K562 (cell line): Measurements from ENCODE around the gene ZNF487. TPM values are rescaled to one million over a fixed set of nuclear protein-coding genes. Genes with fewer than 3 reads are reported as not detected.

Experiments
- ESRRB ChIP-seq: fragments of 250-450 bp; sonication (Bioruptor Pico); IDR thresholded peaks from 2 replicates; pipeline ENCODE4 v1.5.0; 2020; ENCODE audit warnings: mild to moderate bottlenecking, moderate library complexity, borderline replicate concordance
- GTF3C2 ChIP-seq: IDR thresholded peaks from 3 replicates; pipeline ENCODE4 v1.6.1; 2011; ENCODE audit warnings: borderline replicate concordance, mild to moderate bottlenecking, moderate library complexity; ENCODE audit not compliant: insufficient read length; ENCODE audit errors: extremely low read depth
- ID3 ChIP-seq, 2 experiments: fragments of 250-450 bp in 1 of 2; fragments of 450-650 bp in 1 of 2; sonication (Bioruptor Pico) in 1 of 2; IDR thresholded peaks; 2 replicates each; pipeline versions ENCODE4 v1.6.1 to v1.8.0; 2016 to 2021; ENCODE audit warnings: mild to moderate bottlenecking in 2 of 2, moderate library complexity in 2 of 2, missing compliant biosample characterization in 1 of 2, missing genetic modification characterization in 1 of 2
- NCOA1 ChIP-seq: fragments of 450-650 bp; IDR thresholded peaks from 2 replicates; pipeline ENCODE4 v1.6.1; 2016; ENCODE audit warnings: low read depth
- POLR2H ChIP-seq: IDR thresholded peaks from 2 replicates; pipeline ENCODE4 v1.6.1; 2016; ENCODE audit warnings: missing genetic modification characterization, low read depth, mild to moderate bottlenecking, control low read depth, missing compliant biosample characterization, moderate library complexity
- RBM39 ChIP-seq: fragments of 200-400 bp; formaldehyde crosslinking; optimal IDR thresholded peaks from 2 replicates; pipeline ENCODE3; 2018; ENCODE audit warnings: low read depth, low read length
- SIRT6 ChIP-seq: IDR thresholded peaks from one replicate; pipeline ENCODE4 v1.6.1; 2012; ENCODE audit warnings: low read depth, mild to moderate bottlenecking, control low read depth, inconsistent platforms, low read length, moderate library complexity
- SMARCA4 ChIP-seq: fragments of 450-650 bp; IDR thresholded peaks from 2 replicates; pipeline ENCODE4 v1.6.1; 2016
- ZFP91 ChIP-seq: sonication (generic); formaldehyde crosslinking; IDR thresholded peaks from 2 replicates; pipeline ENCODE4 v1.8.0; 2022; ENCODE audit warnings: mild to moderate bottlenecking, missing genetic modification reagents
- ZNF146 ChIP-seq: IDR thresholded peaks from one replicate; pipeline ENCODE4 v1.6.1; 2018; ENCODE audit warnings: missing compliant biosample characterization; ENCODE audit not compliant: unreplicated experiment
- ZNF318 ChIP-seq, 2 experiments: fragments of 450-650 bp; IDR thresholded peaks; 2 replicates each; pipeline ENCODE4 v1.6.1; 2016; ENCODE audit warnings: mild to moderate bottlenecking in 2 of 2, borderline replicate concordance in 1 of 2, low read depth in 1 of 2, moderate library complexity in 1 of 2
- ZZZ3 ChIP-seq: fragments of 450-650 bp; IDR thresholded peaks from 2 replicates; pipeline ENCODE4 v1.6.1; 2016; ENCODE audit warnings: antibody characterized with exemption, mild to moderate bottlenecking, moderate library complexity
- polyA plus RNA-seq, 8 experiments: library from polyadenylated mRNA; depleted of rRNA in 4 of 8; stranded (reverse) in 5 of 8; unstranded in 3 of 8; fragments of >200 nt; fragmentation: Nextera tagmentation in 2 of 8; fragmentation: Illumina TruSeq in 1 of 8; extraction: Ambion mirVana in 2 of 8; extraction: Trizol in 1 of 8; gene quantifications; 2 replicates each; pipeline versions ENCODE4 v1.2.1 to v1.2.3, GENCODE V29; 2011 to 2014; ENCODE audit warnings: inconsistent platforms in 1 of 8, missing spikeins in 1 of 8
- total RNA-seq, 7 experiments: library from RNA; depleted of rRNA in 6 of 7; stranded (reverse); fragments of >200 nt in 6 of 7; fragmentation: Illumina TruSeq in 2 of 7; extraction: Trizol in 2 of 7; gene quantifications; 2 replicates each; pipeline versions ENCODE4 v1.2.1 to v1.2.3, GENCODE V29; 2011 to 2021; ENCODE audit warnings: low replicate concordance in 1 of 7

ZNF487 gene
- total and polyA plus RNA-seq, 9 of the 15 experiments (the other 6 are each of a cell fraction or from before 2014, with no cell fraction given) = 1.9 to 6.5 (median 4.2) TPM

- TF ChIP-seq ZNF318 (IDR thresholded peaks at IDR 0.05; ENCODE audit: borderline replicate concordance in 1 of 2, low read depth in 1 of 2) (peak in 1 of 2 experiments; percentile 85; a peak in 2 of 4 replicates), ESRRB (CRISPR knock-in tag) (no peak), ZZZ3 (no peak), SIRT6 (no peak), ZFP91 (CRISPR knock-in tag) (no peak), SMARCA4 (peak; percentile 100), NCOA1 (peak; percentile 99), GTF3C2 (no peak), RBM39 (no peak), ZNF146 (CRISPR knock-in tag) (no peak), ID3 (CRISPR knock-in tag; IDR thresholded peaks at IDR 0.05) (peak; percentile 61; the same call in 1 of the 2 replicates), ID3 (tag; IDR thresholded peaks at IDR 0.05) (peak; percentile 97), POLR2H (tag) (peak; percentile 61)
Measured at GRCh38 chr10:43417950-43418768, 18.8 kb upstream of the ZNF487 start (continued).
